Mesothelial cell of epicardium (in vitro differentiated cells): Measurements from ENCODE around the gene LMNTD1. TPM values are rescaled to one million over a fixed set of nuclear protein-coding genes. Genes with fewer than 3 reads are reported as not detected.

Source experiments
- DNase-seq, 2 experiments: peaks; one replicate each; pipeline ENCODE4 v3.0.0; 2021; ENCODE audit warnings: low spot score in 2 of 2; ENCODE audit not compliant: unreplicated experiment in 2 of 2
- H3K27ac Mint-ChIP-seq: 2 replicates; pipeline ENCODE4 v1.8.0; 2021; ENCODE audit warnings: mixed read lengths
- H3K27me3 Mint-ChIP-seq: 2 replicates; pipeline ENCODE4 v1.8.0; 2021; ENCODE audit warnings: low read depth, mixed read lengths
- H3K36me3 Mint-ChIP-seq: 2 replicates; pipeline ENCODE4 v1.8.0; 2021; ENCODE audit warnings: mixed read lengths
- H3K4me1 Mint-ChIP-seq: 2 replicates; pipeline ENCODE4 v1.8.0; 2021; ENCODE audit warnings: mixed read lengths
- H3K4me3 Mint-ChIP-seq: 2 replicates; pipeline ENCODE4 v1.8.0; 2021; ENCODE audit warnings: mild to moderate bottlenecking, moderate library complexity, mixed read lengths
- H3K9me3 Mint-ChIP-seq: 2 replicates; pipeline ENCODE4 v1.8.0; 2021; ENCODE audit warnings: mixed read lengths
- total RNA-seq: library from RNA; stranded (reverse); gene quantifications from 3 replicates; pipeline ENCODE4 v1.2.1, GENCODE V29; 2021
- TF ChIP-seq, protein P1 (sequence below): fragments of 200-600 bp; sonication (generic); IDR thresholded peaks from one replicate; pipeline ENCODE4 v1.5.0; 2021; ENCODE audit warnings: antibody characterized with exemption; ENCODE audit not compliant: unreplicated experiment

Gene LMNTD1
- total RNA-seq, 1 donor from 2014 or later, result not detected

DNA sequence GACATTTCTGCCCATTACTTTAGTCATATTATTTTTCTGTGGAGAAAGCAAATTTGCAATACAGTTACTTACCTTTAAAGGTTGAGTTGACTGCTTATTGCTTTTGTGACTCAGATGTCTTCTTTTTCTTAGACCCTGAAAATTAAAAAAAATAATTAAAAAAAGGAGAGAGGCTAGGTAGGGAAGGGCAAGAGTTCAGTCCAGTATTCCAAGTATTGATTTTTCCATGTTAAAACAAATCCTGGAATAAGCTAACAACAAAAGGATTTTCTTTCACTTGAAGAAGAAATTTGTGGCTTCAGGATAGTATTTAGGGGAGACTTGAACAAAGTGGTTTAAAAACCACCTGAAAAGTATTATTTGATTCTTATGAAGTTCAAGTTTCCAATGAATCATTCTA, 49.4 kb downstream of the LMNTD1 start:
- H3K4me3 Mint-ChIP-seq, result no peak overlapping the region
- H3K27me3 Mint-ChIP-seq, result no peaks in the 10 kb centered on the region
- H3K36me3 Mint-ChIP-seq, result no peaks in the 10 kb centered on the region
- no peak for DNase-seq
- H3K27ac Mint-ChIP-seq, result no peak overlapping the region
- H3K4me1 Mint-ChIP-seq, result peaks cover 50% of the 10 kb centered on the region
- H3K9me3 Mint-ChIP-seq, result peaks cover 2% of the 10 kb centered on the region
- TF ChIP-seq, protein P1, sequence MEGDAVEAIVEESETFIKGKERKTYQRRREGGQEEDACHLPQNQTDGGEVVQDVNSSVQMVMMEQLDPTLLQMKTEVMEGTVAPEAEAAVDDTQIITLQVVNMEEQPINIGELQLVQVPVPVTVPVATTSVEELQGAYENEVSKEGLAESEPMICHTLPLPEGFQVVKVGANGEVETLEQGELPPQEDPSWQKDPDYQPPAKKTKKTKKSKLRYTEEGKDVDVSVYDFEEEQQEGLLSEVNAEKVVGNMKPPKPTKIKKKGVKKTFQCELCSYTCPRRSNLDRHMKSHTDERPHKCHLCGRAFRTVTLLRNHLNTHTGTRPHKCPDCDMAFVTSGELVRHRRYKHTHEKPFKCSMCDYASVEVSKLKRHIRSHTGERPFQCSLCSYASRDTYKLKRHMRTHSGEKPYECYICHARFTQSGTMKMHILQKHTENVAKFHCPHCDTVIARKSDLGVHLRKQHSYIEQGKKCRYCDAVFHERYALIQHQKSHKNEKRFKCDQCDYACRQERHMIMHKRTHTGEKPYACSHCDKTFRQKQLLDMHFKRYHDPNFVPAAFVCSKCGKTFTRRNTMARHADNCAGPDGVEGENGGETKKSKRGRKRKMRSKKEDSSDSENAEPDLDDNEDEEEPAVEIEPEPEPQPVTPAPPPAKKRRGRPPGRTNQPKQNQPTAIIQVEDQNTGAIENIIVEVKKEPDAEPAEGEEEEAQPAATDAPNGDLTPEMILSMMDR, result no peak

DNA sequence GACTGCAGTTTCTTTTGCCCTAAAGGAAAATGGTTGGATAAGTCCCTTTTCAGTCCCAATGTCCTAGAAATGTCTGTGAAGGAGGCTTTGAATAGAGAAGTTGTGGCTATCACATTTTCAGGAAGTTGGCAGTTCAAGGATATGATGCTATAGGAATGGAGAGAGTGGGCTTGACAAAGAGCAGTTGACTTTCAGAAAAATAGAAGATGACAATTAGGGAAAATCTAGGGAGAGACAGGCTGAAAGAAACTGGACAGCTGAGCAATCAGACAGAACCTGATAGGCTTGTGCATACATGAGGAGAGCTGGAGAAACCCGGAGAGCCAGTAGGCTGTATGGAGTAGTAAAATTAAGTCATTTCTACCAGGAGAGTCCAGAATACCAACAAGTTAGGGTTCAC, 50.5 kb downstream of the LMNTD1 start:
- no peaks in the 10 kb centered on the region for H3K27me3 Mint-ChIP-seq
- no peak for DNase-seq
- no peak overlapping the region for H3K4me3 Mint-ChIP-seq
- TF ChIP-seq, protein P1, result no peak
- H3K36me3 Mint-ChIP-seq, result peaks cover 3% of the 10 kb centered on the region
- H3K9me3 Mint-ChIP-seq, result peaks cover 3% of the 10 kb centered on the region
- no peak overlapping the region for H3K27ac Mint-ChIP-seq
- H3K4me1 Mint-ChIP-seq, result peaks cover 50% of the 10 kb centered on the region

GRCh38 chr12:25502118-25502517, 51.0 kb downstream of the LMNTD1 start:
- no peak overlapping the region for H3K4me3 Mint-ChIP-seq
- H3K36me3 Mint-ChIP-seq, result peaks cover 3% of the 10 kb centered on the region
- H3K9me3 Mint-ChIP-seq, result peaks cover 3% of the 10 kb centered on the region
- H3K27me3 Mint-ChIP-seq, result no peaks in the 10 kb centered on the region
- TF ChIP-seq, protein P1, result no peak
- no peak for DNase-seq
- H3K4me1 Mint-ChIP-seq, result peaks cover 48% of the 10 kb centered on the region
- no peak overlapping the region for H3K27ac Mint-ChIP-seq

DNA sequence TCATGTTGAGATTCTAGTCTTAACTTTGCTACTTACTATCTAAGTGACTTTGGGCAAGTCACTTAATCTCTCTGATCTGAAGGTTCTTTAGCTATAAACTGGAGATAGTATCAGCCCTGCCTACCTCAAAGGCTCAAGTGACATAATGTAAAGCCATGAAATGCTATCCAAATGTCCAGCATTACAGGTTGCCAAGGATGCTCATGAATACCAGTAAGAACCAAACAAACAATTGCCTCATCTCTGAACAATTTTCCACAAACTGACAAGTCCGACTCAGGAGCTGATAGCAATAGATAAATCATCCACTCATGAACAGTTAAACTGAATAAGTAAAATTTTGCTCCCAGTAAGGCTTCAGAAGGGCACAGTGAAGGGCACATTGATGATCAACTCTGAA, 51.5 kb downstream of the LMNTD1 start:
- H3K4me1 Mint-ChIP-seq, result peaks cover 51% of the 10 kb centered on the region
- DNase-seq, result no peak
- peaks cover 4% of the 10 kb centered on the region for H3K36me3 Mint-ChIP-seq
- no peaks in the 10 kb centered on the region for H3K27me3 Mint-ChIP-seq
- peaks cover 3% of the 10 kb centered on the region for H3K9me3 Mint-ChIP-seq
- no peak overlapping the region for H3K27ac Mint-ChIP-seq
- TF ChIP-seq, protein P1, result no peak
- H3K4me3 Mint-ChIP-seq, result no peak overlapping the region

- Mint-ChIP-seq H3K9me3 (peaks cover 3% of the 10 kb centered on the region), H3K4me3 (no peak overlapping the region), H3K4me1 (peaks cover 52% of the 10 kb centered on the region), H3K36me3 (peaks cover 5% of the 10 kb centered on the region), H3K27ac (peak overlapping the region; percentile 56), H3K27me3 (no peaks in the 10 kb centered on the region)
- TF ChIP-seq, protein P1, result no peak
- no peak for DNase-seq
These were observed 52.4 kb downstream of the LMNTD1 start for GRCh38 chr12:25500651-25501050.

GRCh38 chr12:25497021-25497420, 56.1 kb downstream of the LMNTD1 start:
- TF ChIP-seq, protein P1, result no peak
- Mint-ChIP-seq H3K4me3 (no peak overlapping the region), H3K27me3 (no peaks in the 10 kb centered on the region), H3K27ac (no peak overlapping the region), H3K36me3 (peaks cover 5% of the 10 kb centered on the region), H3K9me3 (peaks cover 3% of the 10 kb centered on the region), H3K4me1 (peaks cover 47% of the 10 kb centered on the region)
- DNase-seq, result no peak
